ENCODE data around the gene NXPH4.
A peak's percentile ranks its signal among the peaks of the same experiment; 100 is the strongest.

NXPH4 gene

DNA sequence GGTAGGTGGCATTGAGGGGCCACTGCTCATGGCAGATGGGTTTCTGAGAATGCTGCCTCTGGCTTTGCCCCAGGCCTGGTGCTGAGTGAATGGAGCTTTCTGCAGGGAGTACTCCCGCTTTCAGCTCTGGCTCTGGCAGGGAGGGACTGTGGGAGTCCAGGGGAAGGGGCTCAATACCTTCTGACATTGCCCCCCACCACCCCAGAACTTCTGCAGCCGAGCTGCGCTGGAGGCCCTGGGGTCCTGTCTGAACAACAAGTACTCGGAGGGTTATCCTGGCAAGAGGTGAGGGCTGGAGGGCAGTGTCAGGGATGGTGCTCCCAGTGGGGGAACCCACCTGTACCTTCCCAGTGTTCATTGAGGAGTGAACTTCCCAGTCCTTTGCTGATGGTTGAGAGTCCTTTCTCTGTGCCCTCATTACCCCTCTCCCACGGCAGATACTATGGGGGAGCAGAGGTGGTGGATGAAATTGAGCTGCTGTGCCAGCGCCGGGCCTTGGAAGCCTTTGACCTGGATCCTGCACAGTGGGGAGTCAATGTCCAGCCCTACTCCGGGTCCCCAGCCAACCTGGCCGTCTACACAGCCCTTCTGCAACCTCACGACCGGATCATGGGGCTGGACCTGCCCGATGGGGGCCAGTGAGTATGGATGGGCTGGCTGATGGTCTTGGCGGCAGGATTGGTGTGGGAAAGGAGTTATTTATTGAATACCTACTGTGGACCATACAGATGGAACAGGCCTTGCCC is 14.9 kb downstream of the NXPH4 start:
- DNase-seq (ENCODE audit: low spot score): no peak

DNA sequence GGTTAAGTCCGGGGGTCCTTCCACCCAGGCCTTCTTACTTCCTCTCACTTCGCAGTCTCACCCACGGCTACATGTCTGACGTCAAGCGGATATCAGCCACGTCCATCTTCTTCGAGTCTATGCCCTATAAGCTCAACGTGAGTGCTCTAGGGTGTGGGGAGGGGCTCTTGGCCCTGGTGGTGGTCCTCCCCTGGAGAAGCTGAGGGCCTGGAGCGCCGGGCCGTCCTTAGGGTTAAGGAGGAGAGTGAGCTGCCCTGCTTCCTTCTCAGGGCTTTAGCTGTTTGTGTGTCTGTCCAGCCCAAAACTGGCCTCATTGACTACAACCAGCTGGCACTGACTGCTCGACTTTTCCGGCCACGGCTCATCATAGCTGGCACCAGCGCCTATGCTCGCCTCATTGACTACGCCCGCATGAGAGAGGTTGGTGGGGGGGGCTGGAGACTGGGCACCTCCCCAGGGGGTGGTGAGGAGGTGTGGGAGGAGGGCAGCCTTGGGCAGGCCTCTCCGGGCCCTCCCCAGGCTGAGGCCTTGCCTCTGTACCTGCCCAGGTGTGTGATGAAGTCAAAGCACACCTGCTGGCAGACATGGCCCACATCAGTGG is 15.7 kb downstream of the NXPH4 start:
- no peak for DNase-seq (ENCODE audit: low spot score)

DNA sequence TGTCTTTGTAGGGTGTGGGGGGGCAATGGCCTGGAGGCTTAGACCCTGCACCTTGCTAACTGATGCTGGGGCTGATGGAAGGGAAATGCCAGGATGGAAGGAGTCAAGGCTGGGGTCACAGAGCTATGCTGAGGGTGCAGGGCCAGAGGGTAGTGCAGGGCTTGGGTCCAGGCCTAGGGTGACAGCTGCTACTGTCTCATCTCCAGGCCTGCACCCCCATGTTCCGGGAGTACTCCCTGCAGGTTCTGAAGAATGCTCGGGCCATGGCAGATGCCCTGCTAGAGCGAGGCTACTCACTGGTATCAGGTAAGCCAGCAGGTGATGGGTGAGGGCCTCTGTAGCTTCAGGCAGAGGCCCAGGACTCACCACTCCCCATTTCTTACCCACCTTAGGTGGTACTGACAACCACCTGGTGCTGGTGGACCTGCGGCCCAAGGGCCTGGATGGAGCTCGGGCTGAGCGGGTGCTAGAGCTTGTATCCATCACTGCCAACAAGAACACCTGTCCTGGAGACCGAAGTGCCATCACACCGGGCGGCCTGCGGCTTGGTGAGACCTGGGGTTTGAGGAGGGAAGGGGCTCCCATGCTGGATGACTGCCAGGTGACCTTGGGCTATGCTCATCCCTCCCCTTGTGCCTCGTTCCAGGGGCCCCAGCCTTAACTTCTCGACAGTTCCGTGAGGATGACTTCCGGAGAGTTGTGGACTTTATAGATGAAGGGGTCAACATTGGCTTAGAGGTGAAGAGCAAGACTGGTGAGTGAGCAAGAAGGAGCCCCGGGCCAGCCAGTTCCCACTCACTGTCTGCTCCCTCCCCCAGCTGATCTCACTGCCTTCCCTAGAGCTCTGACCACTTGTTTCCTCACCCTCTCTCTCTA is 17.0 kb downstream of the NXPH4 start:
- DNase-seq (ENCODE audit: low spot score): no peak

DNA sequence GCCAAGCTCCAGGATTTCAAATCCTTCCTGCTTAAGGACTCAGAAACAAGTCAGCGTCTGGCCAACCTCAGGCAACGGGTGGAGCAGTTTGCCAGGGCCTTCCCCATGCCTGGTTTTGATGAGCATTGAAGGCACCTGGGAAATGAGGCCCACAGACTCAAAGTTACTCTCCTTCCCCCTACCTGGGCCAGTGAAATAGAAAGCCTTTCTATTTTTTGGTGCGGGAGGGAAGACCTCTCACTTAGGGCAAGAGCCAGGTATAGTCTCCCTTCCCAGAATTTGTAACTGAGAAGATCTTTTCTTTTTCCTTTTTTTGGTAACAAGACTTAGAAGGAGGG is 17.6 kb downstream of the NXPH4 start:
- DNase-seq (ENCODE audit: low spot score): no peak

DNA sequence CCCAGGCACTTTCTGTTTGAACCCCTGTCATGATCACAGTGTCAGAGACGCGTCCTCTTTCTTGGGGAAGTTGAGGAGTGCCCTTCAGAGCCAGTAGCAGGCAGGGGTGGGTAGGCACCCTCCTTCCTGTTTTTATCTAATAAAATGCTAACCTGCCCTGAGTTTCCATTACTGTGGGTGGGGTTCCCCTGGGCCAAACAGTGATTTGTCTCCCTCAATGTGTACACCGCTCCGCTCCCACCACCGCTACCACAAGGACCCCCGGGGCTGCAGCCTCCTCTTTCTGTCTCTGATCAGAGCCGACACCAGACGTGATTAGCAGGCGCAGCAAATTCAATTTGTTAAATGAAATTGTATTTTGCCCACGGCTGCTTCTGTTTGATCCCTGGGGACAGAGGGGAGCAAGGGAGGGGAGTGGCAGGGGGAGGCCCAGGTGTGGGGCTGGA is 18.0 kb downstream of the NXPH4 start:
- DNase-seq (ENCODE audit: low spot score): no peak

DNA sequence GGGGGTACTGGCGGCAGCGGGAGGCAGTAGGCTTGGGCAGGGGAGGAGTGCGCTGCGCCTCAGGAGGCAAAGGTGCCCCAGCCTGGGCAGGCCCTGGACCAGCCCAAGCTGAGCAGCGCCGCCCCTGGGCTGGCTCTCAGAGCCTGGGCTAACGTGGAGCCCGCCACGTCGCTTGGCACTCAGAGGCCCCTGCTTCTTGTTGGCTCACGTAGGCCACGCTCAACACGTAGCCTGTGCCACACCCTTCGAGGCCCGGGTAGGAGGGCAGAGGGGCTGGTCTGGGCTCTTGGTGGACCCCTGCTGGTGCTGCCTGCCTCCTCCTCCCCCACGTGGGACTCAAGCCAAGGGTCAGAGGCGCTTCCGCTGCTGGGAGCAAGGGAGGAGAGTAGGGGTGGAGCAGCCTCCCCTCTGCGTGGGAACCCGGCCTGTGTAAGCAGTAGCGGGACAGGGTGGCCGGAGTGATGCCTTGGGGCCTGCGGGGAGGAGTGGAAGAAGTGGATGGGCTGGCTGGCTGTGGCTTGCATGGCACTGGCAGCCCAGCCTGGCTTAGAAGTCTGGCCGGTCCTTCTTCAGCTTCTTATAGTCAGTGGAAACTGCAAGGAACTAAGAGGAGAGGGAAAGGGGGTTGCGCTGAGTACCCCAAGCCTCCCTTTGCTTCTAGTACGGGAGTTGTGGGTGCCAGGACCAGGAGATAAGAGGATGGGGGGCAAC is 18.6 kb downstream of the NXPH4 start:
- no peak for DNase-seq (ENCODE audit: low spot score)

DNA sequence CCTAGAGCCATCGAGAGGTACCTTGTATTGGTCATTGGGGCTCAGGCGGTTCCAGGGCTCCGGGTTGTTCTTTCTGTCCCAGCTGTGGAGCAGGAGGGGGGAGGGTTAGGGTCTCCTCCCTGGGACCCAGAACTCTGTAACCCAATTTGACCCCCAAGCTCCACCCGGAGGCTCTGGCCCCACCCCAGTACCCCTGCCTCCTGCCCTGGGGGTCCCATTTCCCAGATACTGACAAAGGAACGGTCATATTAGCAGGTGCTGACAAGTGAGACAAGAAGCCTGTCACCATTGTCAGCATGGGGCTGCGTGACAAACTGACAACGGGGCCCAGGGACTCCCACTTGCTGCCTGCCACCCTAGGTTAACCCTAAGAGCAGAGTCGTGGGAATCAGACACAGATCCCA is 19.1 kb downstream of the NXPH4 start:
- DNase-seq (ENCODE audit: low spot score): no peak

DNA sequence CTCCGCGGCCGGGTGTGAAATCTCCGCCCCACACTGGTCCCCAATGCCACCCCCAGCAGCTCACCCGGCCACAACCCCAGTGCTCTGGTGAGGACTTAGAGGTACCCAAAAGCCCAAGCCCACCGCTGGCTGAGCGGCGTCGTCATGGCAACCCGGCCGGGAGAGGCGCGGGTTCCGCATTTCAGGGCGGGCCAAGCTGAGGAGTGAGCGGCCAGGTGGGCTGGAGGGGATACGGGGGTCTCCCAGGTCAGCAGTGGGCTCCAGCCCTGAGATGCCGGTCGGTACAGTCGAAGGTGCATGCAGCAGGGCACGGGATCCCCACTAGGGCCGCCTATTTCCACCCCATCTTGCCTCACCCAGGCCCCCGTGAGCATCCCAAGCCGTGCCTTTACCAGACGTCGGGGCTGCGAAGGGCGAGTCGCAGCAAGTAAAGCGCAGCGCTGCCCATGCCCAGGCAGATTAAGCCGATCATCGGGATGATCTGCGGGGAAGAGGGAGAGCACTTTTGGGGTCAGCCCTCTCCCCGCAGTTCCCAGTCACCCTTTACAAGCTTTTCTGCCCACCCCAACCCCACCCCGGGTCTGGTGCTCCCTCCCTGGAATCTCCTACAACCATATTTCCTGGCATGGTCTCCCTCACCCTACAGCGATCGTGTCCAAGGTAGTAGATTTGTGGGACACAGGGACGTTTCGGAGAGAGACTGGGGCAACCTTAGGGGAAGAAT is 19.8 kb downstream of the NXPH4 start:
- DNase-seq (ENCODE audit: low spot score): no peak

DNA sequence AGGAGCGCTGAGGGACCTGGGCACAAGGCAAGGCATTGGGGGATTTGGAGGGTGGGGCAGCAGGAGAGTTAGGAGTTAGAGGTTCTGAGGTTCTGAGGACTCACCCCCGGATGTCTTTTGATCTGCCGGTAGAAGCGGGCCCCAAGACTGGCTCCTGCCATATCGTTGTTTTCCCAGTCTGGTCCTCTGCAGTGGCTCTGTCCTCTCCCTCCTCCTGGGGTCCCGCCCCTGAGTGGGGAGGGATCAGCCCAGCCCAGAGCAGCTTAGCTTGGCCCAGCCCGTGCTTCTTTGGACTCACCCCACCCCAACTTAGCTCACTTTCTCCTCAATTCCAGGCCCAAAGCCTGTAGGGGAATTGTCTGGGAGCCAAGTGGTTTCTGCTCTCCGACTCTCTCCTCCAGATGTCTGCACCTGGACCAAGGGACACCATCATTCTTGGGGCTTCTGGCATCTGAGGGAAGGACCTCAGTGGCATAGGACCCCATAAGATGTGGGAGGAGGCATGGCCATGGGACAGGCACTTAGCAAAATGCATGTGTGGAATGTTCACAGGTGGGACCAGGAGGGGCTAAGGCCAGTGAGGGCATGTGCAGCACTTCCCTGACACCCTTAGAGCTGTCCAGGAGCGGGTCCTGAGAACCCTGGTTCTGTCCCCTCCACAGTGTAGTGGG is 20.5 kb downstream of the NXPH4 start:
- DNase-seq (ENCODE audit: low spot score): no peak

DNA sequence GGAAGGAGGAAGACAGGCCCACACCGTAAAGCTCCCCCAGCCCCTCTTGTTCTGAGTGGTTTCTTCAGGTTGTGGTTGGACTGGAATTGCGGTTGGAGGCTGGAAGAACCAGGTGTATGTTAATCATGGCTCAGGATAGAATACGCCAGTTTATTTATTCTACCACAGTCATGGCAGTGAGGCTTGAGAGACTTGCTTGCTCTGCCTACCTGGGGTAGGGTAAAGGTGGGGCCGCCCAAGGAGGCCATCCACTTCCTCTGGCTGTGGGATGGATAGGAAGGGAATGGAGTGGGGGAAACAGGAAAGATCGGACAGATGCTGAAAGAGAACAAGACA is 21.0 kb downstream of the NXPH4 start:
- no peak for DNase-seq (ENCODE audit: low spot score)

DNA sequence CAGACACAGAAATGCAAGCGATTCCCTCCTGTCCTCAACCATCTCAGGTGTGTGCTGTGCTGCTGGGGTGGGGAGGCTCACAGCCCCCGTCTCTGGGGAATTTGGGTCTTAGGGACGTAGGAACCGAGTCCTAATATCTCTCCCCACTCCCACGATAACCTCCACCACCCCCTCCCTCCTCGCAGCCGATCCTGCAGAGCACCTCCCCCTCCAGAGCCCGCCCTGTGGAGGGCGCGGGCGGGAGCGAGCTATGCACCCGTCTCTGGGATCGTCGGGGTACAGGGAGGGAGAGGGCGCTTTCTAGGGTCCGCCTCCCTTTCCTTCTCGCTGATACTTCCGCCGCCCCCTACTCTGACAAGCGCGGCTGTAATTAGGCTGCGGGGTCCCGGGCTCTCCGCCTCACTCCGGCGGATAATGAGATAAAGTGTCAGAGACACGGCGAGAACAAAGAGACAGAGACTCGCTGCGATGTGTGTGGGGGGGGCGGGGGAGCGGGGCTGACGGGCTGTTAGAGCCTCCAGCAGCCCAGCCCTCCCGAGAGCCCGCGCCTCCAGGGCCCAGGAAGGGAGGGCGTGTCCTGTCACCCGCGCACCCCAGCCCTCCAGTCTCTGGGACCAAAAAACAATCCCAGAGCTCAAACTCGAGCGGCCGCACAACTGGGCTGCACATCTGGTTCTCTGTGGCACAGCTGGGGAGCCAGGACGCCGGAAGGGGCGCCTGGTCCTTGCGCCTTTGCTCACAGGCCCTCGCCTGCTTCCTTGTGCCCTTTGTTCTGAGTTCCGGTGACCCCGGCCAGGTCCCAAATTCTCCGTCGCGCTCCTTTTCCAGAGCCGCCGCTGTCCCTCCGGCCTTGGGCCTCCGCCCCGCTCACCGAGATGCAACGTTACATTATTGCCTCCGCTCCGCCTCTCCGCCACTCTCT is 21.6 kb downstream of the NXPH4 start:
- DNase-seq (ENCODE audit: low spot score): no peak

DNA sequence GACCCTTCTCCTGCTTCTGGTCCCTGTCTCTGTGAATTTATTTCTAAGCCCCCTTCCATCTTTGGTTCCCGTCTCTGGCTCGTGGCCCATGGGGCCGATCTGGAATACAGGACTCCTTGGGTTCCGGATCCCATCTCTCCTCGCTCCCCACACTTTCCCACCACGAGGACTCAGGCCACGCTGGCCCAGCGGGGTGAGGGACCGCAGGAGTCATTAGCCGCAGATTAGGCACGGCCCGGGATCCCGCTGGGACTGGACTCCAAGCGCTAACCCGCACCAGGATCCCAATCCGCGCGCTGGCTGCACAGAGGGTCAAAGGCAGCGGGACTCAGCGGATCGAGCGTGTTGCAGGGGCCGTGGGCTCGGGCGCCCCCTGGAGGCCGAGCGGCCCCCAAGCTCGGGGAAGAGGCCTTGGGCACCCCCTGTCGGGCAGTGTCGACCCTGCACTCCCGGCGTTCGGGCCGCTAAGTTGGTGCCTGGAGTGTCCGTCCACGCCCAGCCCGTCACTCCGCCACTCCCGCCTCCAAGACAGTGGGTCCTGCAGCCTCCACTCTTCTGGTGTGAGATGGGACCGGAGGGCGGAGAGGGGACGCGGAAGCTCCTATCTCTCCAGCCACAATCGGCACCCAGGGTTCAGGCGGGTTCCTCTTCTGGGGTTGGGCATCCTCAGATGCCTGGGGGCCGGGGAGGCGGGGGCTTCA is 22.4 kb downstream of the NXPH4 start:
- peak; percentile 82 for DNase-seq (ENCODE audit: low spot score)

DNA sequence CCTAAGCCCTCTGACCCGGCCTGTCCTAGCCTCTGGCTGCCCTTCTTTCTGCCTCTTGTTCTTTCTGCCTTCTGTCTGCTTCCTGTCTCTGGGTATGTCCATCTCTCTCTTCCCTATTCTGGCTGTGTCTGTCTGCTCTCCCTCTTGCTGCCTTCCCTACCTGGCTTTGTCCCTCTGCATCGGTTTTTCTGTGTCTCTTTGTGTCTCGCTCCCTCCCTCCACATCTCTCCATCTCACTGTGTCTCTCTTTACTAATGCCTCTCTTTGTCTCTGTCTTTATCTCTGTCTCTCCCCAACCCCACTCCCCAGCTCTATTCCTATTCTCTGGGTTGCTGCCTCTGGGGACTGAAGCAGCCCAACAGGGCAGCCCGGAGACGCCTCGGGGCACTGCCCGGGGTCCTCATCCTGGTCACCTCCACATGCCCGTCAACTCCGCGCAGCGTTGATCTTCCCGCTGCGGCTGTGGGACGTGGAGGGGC is 23.0 kb downstream of the NXPH4 start:
- DNase-seq (ENCODE audit: low spot score): no peak

DNA sequence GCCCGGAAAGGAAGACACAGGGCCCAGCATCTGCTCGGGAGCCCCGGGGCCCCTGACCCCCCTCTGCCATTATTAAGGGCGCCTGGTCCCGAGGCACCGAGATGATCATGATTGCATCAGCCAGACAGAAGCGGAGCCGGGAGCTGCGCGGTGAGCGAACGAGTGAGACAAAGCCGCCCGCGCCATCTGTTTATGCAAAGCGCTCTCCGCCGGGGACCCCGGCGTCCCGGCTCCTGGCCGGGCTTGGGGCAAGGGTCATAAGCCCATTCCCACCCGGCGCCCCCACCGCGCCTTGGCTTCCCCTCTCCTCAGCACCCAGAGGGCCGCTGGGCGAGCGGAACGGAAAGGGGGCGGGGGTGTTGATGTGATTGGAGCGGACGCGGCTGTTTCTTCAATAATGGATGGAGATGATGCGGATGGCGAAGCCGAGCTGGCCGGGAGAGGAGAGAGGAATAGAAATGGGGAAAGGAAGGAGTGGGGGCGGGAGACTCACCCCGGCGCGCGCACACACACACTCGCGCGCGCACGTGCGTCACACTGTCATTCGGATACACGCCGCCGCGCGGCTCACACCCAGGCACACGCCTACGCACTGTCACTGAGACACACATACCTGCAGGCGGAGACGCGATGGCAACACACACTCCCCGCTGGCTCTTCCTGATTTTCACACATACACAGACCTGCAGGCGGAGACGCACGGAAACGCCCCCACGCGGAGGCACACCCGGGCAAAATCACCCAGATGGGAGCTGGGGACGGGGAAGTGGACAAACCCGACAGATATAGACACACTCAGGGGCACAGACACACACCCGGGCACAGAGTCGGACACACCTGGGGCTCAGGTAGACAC is 23.7 kb downstream of the NXPH4 start:
- peak; percentile 78 for DNase-seq (ENCODE audit: low spot score)

DNA sequence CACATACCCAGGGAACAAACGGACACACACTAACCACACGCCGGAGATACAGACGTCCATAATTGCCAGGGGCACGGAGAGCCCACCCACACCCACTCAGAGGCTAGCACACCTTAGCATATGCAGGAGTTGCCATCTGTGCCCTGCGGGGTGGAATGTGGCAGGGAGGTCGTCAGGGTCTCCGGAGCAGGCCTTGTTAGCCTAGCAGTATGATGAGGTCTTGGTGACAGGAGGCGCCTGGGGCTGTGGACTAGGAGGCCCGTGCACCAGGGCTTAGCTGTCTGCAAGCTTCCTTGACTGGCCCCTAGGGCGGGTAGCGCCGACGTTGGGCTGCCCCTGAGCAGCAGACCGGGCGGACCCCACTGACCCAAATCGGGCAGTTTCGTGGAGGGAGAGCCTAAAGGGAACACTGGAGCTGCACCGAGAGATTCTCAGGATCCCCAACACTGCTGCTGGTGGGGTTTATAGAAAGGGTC is 24.4 kb downstream of the NXPH4 start:
- DNase-seq (ENCODE audit: low spot score): no peak

DNA sequence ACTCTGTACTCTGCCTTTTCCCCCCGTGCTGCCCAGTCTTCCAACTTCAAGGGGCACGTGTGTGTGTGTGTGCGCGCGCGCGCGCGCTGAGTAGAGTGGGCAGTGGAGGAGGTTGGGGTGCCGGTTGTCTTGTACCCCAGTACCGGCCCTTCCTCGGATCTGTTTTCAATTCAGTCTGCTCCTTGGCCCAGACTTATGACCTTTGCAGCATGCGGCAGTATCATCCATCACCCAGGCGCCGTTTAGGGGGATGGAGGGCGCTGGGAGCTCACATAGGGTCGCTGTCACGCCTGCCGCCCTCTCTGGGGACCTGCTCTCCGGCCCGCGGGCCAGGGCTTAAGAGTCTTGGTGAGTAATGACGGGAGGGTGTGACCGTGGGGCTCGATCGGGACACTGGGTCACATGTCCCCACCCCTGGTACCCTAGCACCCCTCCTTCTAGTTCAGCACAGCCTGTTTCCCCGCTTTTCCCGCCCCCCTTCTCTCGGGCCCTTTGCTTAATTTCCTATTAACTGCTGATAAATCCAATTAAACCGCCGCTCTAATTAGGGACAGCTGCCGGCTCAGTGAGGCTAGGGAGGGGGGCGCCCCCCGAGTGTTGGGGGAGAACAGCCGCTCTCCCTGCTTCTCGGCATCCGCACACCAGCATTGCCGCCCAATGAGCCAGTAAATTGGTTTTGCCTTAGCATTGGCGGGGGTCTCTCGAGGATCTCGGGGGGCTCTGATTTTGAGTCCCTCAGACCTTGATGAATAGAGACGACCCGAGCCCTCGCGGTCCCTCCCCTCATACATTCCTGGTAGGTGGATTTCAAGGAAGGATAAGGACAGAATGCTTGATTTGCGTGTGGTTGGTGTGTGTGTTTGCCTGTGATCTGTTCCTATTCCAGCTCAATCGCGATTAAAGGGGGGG is 25.1 kb downstream of the NXPH4 start:
- DNase-seq (ENCODE audit: low spot score): no peak

DNA sequence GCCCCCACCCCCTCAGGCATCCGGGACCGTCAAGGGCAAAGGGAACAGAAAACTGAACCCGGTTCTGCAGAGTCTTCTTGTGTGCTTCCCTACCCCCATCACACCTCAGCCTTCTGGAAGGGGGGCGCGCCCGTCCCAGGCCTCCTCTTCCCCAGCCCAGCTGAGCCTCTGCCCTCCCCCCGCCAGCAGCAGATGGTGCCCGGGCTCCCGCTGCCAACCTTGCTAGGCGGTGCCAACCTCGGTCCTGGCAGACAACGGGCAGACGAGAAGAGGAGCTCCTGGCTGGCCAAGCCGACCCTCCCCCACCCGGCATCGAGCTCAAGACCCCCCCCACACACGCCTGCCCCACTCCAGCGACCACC is 25.7 kb downstream of the NXPH4 start:
- DNase-seq (ENCODE audit: low spot score): no peak

Measured in putamen (tissue), 1 donor.